ENCODE measurements around the gene NOXA1.
A peak's percentile ranks its signal among the peaks of the same experiment; 100 is the strongest.
"Not testable (repeated sequence)": the region's sequence is repeated elsewhere in the genome, so short reads cannot be mapped to it uniquely, and the experiment has no call there.

NOXA1 gene

GRCh38 chr9:137422604-137423513 is at the start of gene NOXA1, which contains the start of gene EXD3:
NOXA1 (plus strand) TSS chr9:137423393; CDS start chr9:137423530, 137 bp downstream.
EXD3 (minus strand) TSS chr9:137423162; CDS start chr9:137395357, 27,805 bp downstream.
- DNase-seq (ENCODE audit: insufficient read length, low spot score) (peak; percentile 93), FAIRE-seq (peak; percentile 65)
- peak; percentile 55 for TF ChIP-seq POLR2A (IDR thresholded peaks at IDR 0.05; ENCODE audit: low read depth, low read length)

GRCh38 chr9:137373611-137373980 is 49.6 kb upstream of the NOXA1 start:
- no peak for TF ChIP-seq POLR2A (IDR thresholded peaks at IDR 0.05; ENCODE audit: low read depth, low read length)
- no peak for FAIRE-seq
- DNase-seq (ENCODE audit: insufficient read length, low spot score), result no peak

- DNase-seq (ENCODE audit: insufficient read length, low spot score) (no peak), FAIRE-seq (no peak)
- no peak for TF ChIP-seq POLR2A (IDR thresholded peaks at IDR 0.05; ENCODE audit: low read depth, low read length)
Observed at GRCh38 chr9:137374131-137374845, 48.9 kb upstream of the NOXA1 start.

GRCh38 chr9:137375321-137376058 is 47.7 kb upstream of the NOXA1 start:
- TF ChIP-seq POLR2A (IDR thresholded peaks at IDR 0.05; ENCODE audit: low read depth, low read length), result no peak
- DNase-seq (ENCODE audit: insufficient read length, low spot score) (no peak), FAIRE-seq (no peak)

GRCh38 chr9:137376386-137376785 is 46.8 kb upstream of the NOXA1 start:
- no peak for DNase-seq (ENCODE audit: insufficient read length, low spot score)
- no peak for TF ChIP-seq POLR2A (IDR thresholded peaks at IDR 0.05; ENCODE audit: low read depth, low read length)
- FAIRE-seq, result no peak

GRCh38 chr9:137378688-137379410 is 44.3 kb upstream of the NOXA1 start:
- not testable (repeated sequence) for FAIRE-seq; DNase-seq (ENCODE audit: insufficient read length, low spot score)

GRCh38 chr9:137379761-137380161 is 43.4 kb upstream of the NOXA1 start:
- DNase-seq (ENCODE audit: insufficient read length, low spot score) (no peak), FAIRE-seq (no peak)
- TF ChIP-seq POLR2A (IDR thresholded peaks at IDR 0.05; ENCODE audit: low read depth, low read length), result no peak

GRCh38 chr9:137380171-137380570 is 43.0 kb upstream of the NOXA1 start:
- no peak for TF ChIP-seq POLR2A (IDR thresholded peaks at IDR 0.05; ENCODE audit: low read depth, low read length)
- FAIRE-seq (no peak), DNase-seq (ENCODE audit: insufficient read length, low spot score) (no peak)

- FAIRE-seq (no peak), DNase-seq (ENCODE audit: insufficient read length, low spot score) (no peak)
- TF ChIP-seq POLR2A (IDR thresholded peaks at IDR 0.05; ENCODE audit: low read depth, low read length), result no peak
Observed at GRCh38 chr9:137380606-137381005, 42.6 kb upstream of the NOXA1 start.

GRCh38 chr9:137381501-137382443 is 41.4 kb upstream of the NOXA1 start:
- TF ChIP-seq POLR2A (IDR thresholded peaks at IDR 0.05; ENCODE audit: low read depth, low read length), result no peak
- no peak for FAIRE-seq
- DNase-seq (ENCODE audit: insufficient read length, low spot score), result no peak

GRCh38 chr9:137382444-137383080 is 40.6 kb upstream of the NOXA1 start:
- FAIRE-seq (no peak), DNase-seq (ENCODE audit: insufficient read length, low spot score) (no peak)
- no peak for TF ChIP-seq POLR2A (IDR thresholded peaks at IDR 0.05; ENCODE audit: low read depth, low read length)
